ENCODE data around the gene CIZ1.
"Not testable (repeated sequence)": the region's sequence is repeated elsewhere in the genome, so short reads cannot be mapped to it uniquely, and the experiment has no call there.

The CIZ1 gene

DNA sequence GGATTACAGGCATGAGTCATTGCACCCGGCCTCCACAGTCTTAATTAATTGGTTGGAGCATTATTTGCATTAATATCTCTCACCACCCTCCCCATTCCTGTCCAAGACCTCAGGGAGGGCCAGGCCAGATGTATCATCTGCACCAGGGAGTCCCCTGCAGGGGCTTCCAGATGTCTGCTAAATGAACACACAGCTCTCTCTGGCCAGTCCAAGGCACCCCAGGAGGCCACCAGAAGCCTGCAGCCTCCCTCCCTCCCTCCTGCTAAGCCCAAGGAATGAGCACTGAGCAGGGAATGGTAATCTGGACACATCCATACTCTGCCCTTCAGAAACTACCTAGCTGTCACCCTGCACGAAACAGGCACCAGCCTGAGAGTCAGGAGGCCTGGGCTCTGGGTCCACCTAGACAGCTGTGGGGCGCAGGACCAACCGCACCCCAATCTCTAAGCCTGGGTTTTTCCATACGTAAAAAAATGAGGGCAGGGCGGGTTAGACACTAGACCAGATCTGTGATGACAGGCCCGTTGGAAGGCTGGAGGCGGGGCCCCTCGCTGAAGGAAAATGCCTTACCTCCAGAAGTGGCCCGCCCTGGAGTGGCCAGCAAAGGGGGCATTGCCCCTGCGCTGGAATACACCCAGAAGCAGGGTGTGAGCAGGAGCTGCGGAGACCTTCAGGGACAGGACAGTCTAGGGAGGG, 8.3 kb downstream of the CIZ1 start:
- H3K36me3 ChIP-seq (ENCODE audit: control insufficient read depth, insufficient read depth, low read length), result peaks cover 60% of the 10 kb centered on the region
- no peaks in the 10 kb centered on the region for H3K27me3 ChIP-seq (ENCODE audit: control insufficient read depth, insufficient read depth, low read length)
- H3K4me1 ChIP-seq (ENCODE audit: control insufficient read depth, insufficient read depth, low read length), result no peaks in the 10 kb centered on the region
- H3K27ac ChIP-seq (ENCODE audit: low read depth, low read length), result no peak overlapping the region
- no peaks in the 10 kb centered on the region for H3K9me3 ChIP-seq (ENCODE audit: control insufficient read depth, insufficient read depth, low read length)
- H3K9ac ChIP-seq (ENCODE audit: low read depth, low read length), result no peak overlapping the region
- H3K4me3 ChIP-seq (ENCODE audit: low read depth, low read length), result no peak overlapping the region

DNA sequence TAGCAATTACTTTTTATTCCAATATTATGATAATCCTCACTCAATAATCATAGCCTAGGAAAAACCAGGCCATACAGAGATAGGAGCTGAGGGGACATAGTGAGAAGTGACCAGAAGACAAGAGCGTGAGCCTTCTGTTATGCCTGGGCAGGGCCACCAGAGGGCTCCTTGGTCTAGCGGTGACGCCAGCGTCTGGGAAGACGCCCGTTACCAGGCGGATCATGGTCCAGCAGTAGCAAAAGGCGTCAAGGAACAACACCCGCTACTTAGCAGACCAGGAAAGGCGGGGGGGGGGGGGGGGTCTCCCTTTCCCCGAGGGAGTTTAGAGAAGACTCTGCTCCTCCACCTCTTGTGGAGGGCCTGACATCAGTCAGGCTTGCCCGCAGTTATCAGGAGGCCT, 9.9 kb downstream of the CIZ1 start:
- H3K4me1 ChIP-seq (ENCODE audit: control insufficient read depth, insufficient read depth, low read length); H3K9me3 ChIP-seq (ENCODE audit: control insufficient read depth, insufficient read depth, low read length); H3K9ac ChIP-seq (ENCODE audit: low read depth, low read length); H3K27me3 ChIP-seq (ENCODE audit: control insufficient read depth, insufficient read depth, low read length); H3K4me3 ChIP-seq (ENCODE audit: low read depth, low read length); H3K27ac ChIP-seq (ENCODE audit: low read depth, low read length): not testable (repeated sequence)
- peaks cover 66% of the 10 kb centered on the region for H3K36me3 ChIP-seq (ENCODE audit: control insufficient read depth, insufficient read depth, low read length)

DNA sequence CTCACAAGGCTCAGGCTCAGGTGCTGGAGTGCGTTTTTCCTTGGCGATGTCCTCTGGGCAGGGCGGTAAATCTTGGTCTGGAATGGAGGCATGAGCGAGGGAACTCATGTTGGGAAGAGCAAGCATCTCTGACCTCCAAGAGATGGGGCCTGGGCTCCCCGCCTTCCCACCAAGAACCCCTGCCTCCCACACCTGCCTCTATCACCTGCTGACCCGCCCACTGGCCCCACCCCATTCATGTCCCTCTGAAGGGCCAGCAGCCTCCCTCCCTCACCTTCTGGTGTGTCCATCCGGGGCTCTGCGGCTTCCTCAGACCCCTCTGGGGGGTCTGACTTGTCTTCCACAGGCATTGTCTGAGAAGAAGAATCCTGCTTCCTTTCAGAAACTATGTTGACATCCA, 10.9 kb downstream of the CIZ1 start:
- no peaks in the 10 kb centered on the region for H3K4me1 ChIP-seq (ENCODE audit: control insufficient read depth, insufficient read depth, low read length)
- no peak overlapping the region for H3K9ac ChIP-seq (ENCODE audit: low read depth, low read length)
- no peaks in the 10 kb centered on the region for H3K27me3 ChIP-seq (ENCODE audit: control insufficient read depth, insufficient read depth, low read length)
- no peak overlapping the region for H3K27ac ChIP-seq (ENCODE audit: low read depth, low read length)
- no peaks in the 10 kb centered on the region for H3K9me3 ChIP-seq (ENCODE audit: control insufficient read depth, insufficient read depth, low read length)
- no peak overlapping the region for H3K4me3 ChIP-seq (ENCODE audit: low read depth, low read length)
- peaks cover 68% of the 10 kb centered on the region for H3K36me3 ChIP-seq (ENCODE audit: control insufficient read depth, insufficient read depth, low read length)

DNA sequence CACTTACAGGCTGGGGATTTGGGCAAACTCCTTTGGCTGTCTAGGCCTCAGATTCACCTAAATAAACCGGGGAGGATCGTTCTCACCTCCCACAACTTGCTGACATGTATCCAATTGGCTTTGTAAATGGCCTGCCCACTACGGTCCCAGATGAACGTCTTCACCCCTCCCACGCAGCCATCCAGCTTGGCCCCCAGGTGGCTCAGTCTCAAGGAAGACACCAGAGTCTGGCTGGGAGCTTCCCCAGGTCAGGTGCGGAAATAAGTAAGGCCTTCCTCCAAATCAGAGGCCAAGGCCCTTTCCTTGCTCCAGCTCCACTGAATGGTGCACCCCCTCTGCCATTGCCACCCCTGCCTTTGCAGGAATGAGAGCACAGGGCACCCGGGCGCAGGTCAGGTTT, 11.4 kb downstream of the CIZ1 start:
- Histone ChIP-seq H3K27ac (ENCODE audit: low read depth, low read length) (no peak overlapping the region), H3K9me3 (ENCODE audit: control insufficient read depth, insufficient read depth, low read length) (no peaks in the 10 kb centered on the region), H3K4me3 (ENCODE audit: low read depth, low read length) (no peak overlapping the region), H3K27me3 (ENCODE audit: control insufficient read depth, insufficient read depth, low read length) (no peaks in the 10 kb centered on the region), H3K36me3 (ENCODE audit: control insufficient read depth, insufficient read depth, low read length) (peaks cover 68% of the 10 kb centered on the region), H3K4me1 (ENCODE audit: control insufficient read depth, insufficient read depth, low read length) (no peaks in the 10 kb centered on the region), H3K9ac (ENCODE audit: low read depth, low read length) (no peak overlapping the region)

DNA sequence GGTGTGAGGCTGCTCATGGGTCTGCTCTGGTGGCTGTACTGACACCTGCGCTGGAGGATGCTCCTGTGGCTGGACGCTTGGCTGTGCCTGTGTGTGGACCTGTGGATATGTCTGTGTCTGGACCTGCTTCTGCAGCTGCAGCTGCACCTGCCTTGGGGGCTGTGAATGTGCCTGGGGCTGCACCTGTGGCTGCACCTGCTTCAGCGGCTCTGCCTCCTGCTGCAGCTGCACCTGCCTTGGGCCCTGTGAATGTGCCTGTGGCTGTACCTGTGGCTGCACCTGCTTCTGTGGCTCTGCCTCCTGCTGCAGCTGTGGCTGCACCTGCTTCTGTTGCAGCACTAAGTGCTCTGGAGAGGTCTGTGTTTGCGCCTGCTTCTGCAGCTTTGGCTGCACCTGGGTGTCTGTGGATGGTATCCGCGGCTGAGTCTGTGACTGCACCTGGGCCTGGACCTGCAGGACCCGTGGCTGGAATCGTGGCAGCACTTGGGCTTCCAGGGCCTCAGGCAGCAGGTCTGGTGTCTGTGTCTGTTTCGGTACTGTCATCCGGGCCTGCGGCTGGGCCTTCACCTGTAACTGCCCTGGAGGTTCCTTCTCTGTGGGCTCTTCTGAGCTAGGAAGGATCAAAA, 12.5 kb downstream of the CIZ1 start:
- Histone ChIP-seq H3K27me3 (ENCODE audit: control insufficient read depth, insufficient read depth, low read length) (no peaks in the 10 kb centered on the region), H3K9ac (ENCODE audit: low read depth, low read length) (no peak overlapping the region), H3K36me3 (ENCODE audit: control insufficient read depth, insufficient read depth, low read length) (peaks cover 76% of the 10 kb centered on the region), H3K27ac (ENCODE audit: low read depth, low read length) (no peak overlapping the region), H3K4me1 (ENCODE audit: control insufficient read depth, insufficient read depth, low read length) (no peaks in the 10 kb centered on the region), H3K9me3 (ENCODE audit: control insufficient read depth, insufficient read depth, low read length) (no peaks in the 10 kb centered on the region), H3K4me3 (ENCODE audit: low read depth, low read length) (no peak overlapping the region)

DNA sequence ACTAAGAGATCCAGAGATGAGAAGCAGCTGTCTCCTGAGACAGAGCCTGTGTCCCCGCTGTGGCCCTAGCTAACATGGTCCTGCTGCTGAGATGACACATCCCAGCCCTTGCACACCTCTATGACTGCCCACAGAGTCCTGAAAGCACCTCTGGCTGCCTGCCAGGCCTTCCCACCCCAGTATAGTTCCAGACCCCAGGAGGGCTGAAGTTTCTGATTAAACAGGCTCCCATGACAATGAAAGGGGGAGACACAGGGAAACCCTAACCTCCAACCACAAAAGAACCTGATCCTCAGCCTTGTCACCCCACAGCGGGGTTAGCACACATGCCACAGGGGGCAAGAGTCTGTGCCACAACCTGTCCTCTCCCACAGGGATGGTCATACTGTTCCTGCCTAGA, 15.6 kb downstream of the CIZ1 start:
- H3K27me3 ChIP-seq (ENCODE audit: control insufficient read depth, insufficient read depth, low read length), result no peaks in the 10 kb centered on the region
- H3K4me3 ChIP-seq (ENCODE audit: low read depth, low read length), result no peak overlapping the region
- no peaks in the 10 kb centered on the region for H3K4me1 ChIP-seq (ENCODE audit: control insufficient read depth, insufficient read depth, low read length)
- H3K9ac ChIP-seq (ENCODE audit: low read depth, low read length), result no peak overlapping the region
- peaks cover 62% of the 10 kb centered on the region for H3K36me3 ChIP-seq (ENCODE audit: control insufficient read depth, insufficient read depth, low read length)
- no peak overlapping the region for H3K27ac ChIP-seq (ENCODE audit: low read depth, low read length)
- no peaks in the 10 kb centered on the region for H3K9me3 ChIP-seq (ENCODE audit: control insufficient read depth, insufficient read depth, low read length)

DNA sequence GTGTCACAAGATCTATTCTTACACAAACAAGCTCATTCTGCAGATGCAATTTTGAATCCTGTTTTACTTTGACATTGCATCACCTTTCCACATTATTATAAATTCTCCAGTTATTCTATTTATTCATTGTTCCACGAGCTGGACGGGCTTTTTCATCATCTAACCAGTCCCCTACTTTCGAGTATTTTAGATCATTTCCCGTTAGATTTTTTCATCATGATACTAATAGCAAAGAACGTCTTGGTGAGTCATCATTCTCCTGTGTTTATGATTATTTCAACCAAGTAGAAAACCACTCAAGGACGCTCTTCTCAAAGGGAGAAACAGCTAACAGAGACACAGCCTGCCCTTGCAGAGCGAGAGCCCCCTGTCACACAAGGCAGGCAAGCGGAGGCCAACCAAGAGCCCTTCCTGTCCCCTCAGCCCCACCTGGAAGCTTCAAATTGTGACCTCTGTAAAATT, 16.2 kb downstream of the CIZ1 start:
- Histone ChIP-seq H3K36me3 (ENCODE audit: control insufficient read depth, insufficient read depth, low read length) (peaks cover 58% of the 10 kb centered on the region), H3K9ac (ENCODE audit: low read depth, low read length) (no peak overlapping the region), H3K27ac (ENCODE audit: low read depth, low read length) (no peak overlapping the region), H3K9me3 (ENCODE audit: control insufficient read depth, insufficient read depth, low read length) (no peaks in the 10 kb centered on the region), H3K4me3 (ENCODE audit: low read depth, low read length) (no peak overlapping the region), H3K27me3 (ENCODE audit: control insufficient read depth, insufficient read depth, low read length) (no peaks in the 10 kb centered on the region), H3K4me1 (ENCODE audit: control insufficient read depth, insufficient read depth, low read length) (no peaks in the 10 kb centered on the region)

DNA sequence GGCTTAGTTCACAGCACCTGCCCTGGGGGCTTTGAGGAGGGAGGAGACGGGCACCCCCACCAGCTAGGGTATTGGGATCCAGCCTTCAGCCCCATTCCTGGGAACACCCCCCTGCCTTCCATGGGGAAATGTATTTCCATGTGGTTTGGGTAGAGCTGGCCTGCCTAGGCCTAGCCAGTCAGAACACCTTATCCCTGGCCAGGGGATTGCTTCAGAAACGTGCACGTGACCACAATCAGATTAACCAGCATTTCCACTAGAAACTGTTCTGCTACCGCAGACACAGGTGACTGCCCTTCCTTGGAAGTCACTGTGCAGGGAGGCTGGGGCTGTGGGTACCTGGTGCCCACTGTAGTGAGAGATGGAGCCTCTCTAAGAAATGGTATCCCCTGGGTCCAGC, 17.3 kb downstream of the CIZ1 start:
- Histone ChIP-seq H3K36me3 (ENCODE audit: control insufficient read depth, insufficient read depth, low read length) (peaks cover 60% of the 10 kb centered on the region), H3K27me3 (ENCODE audit: control insufficient read depth, insufficient read depth, low read length) (no peaks in the 10 kb centered on the region), H3K9me3 (ENCODE audit: control insufficient read depth, insufficient read depth, low read length) (no peaks in the 10 kb centered on the region), H3K9ac (ENCODE audit: low read depth, low read length) (no peak overlapping the region), H3K4me1 (ENCODE audit: control insufficient read depth, insufficient read depth, low read length) (no peaks in the 10 kb centered on the region), H3K4me3 (ENCODE audit: low read depth, low read length) (no peak overlapping the region), H3K27ac (ENCODE audit: low read depth, low read length) (no peak overlapping the region)

DNA sequence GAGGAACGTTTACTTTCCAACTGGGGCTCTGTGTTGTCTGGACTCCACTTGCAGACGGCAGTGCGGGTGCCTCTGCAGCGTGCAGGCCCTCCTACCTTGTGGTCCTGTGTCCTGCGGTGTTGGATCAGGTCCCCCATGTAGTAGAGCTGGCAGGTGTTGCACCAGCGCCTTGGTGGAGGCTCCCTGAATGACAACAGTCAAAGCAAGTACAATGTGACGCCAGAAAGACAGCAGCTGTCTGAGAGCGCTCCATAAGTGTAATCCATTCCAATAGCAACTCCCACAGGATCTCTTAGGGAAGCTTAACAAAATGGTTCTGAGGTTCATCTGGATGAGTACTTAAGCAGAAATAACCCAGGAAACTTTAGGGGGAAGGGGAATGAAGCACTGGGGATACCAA, 21.4 kb downstream of the CIZ1 start:
- Histone ChIP-seq H3K9ac (ENCODE audit: low read depth, low read length) (no peak overlapping the region), H3K9me3 (ENCODE audit: control insufficient read depth, insufficient read depth, low read length) (no peaks in the 10 kb centered on the region), H3K4me3 (ENCODE audit: low read depth, low read length) (no peak overlapping the region), H3K27ac (ENCODE audit: low read depth, low read length) (no peak overlapping the region), H3K36me3 (ENCODE audit: control insufficient read depth, insufficient read depth, low read length) (peaks cover 50% of the 10 kb centered on the region), H3K4me1 (ENCODE audit: control insufficient read depth, insufficient read depth, low read length) (no peaks in the 10 kb centered on the region), H3K27me3 (ENCODE audit: control insufficient read depth, insufficient read depth, low read length) (no peaks in the 10 kb centered on the region)

DNA sequence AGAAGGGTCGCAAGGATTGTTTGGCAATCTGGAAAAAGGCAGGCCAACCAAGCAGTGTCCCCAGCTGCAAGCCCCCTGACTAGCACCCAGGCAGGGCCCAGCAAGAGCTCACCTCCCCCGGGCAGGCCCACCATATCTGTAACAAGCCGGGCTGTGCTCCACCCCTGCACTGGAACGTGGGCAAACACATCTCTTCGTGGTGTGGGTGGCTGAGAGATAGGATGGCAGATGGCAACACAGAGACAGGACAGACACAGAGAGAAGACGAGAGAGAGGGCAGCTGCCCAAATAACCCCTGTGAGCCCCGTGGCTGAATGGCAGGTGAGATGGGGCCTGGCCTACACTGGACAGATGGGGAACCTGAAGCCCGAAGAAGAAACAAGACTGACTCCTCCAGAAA, 21.9 kb downstream of the CIZ1 start:
- no peak overlapping the region for H3K9ac ChIP-seq (ENCODE audit: low read depth, low read length)
- H3K4me3 ChIP-seq (ENCODE audit: low read depth, low read length), result no peak overlapping the region
- no peaks in the 10 kb centered on the region for H3K9me3 ChIP-seq (ENCODE audit: control insufficient read depth, insufficient read depth, low read length)
- no peaks in the 10 kb centered on the region for H3K27me3 ChIP-seq (ENCODE audit: control insufficient read depth, insufficient read depth, low read length)
- H3K36me3 ChIP-seq (ENCODE audit: control insufficient read depth, insufficient read depth, low read length), result peaks cover 52% of the 10 kb centered on the region
- no peaks in the 10 kb centered on the region for H3K4me1 ChIP-seq (ENCODE audit: control insufficient read depth, insufficient read depth, low read length)
- no peak overlapping the region for H3K27ac ChIP-seq (ENCODE audit: low read depth, low read length)

DNA sequence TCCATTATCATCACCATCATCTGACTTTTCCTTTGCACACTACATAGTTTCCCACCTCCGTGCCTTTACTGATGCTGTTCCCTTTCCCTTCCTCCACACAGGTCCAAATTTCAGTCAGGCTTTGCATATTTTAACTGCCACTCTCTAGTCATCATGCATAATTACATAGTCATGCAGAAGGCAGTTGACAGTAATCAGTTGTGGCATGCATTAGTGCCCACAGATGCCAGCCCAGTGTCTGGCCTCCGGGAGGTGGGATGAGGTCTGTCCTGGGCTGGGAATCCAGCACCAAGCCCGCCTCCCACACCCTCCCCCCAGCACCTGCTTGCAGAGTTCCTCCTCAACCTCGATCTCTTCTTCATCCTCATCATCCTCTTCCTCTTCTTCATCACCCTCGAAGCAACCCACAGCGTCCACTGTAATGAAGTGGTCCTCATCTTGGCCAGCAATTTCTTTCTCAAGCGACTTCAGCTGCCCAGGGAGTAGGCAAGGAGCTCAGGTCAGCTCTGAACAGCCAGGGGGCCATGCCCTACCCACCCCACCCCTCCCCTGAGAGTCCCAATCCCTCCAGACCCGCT, 22.6 kb downstream of the CIZ1 start:
- peaks cover 54% of the 10 kb centered on the region for H3K36me3 ChIP-seq (ENCODE audit: control insufficient read depth, insufficient read depth, low read length)

More for the DNA sequence above, 22.6 kb downstream of the CIZ1 start:
- Histone ChIP-seq H3K9ac (ENCODE audit: low read depth, low read length) (no peak overlapping the region), H3K9me3 (ENCODE audit: control insufficient read depth, insufficient read depth, low read length) (no peaks in the 10 kb centered on the region), H3K27ac (ENCODE audit: low read depth, low read length) (no peak overlapping the region), H3K27me3 (ENCODE audit: control insufficient read depth, insufficient read depth, low read length) (no peaks in the 10 kb centered on the region), H3K4me1 (ENCODE audit: control insufficient read depth, insufficient read depth, low read length) (no peaks in the 10 kb centered on the region), H3K4me3 (ENCODE audit: low read depth, low read length) (no peak overlapping the region)
